Stimulated activated CD4-positive, alpha-beta T cell treated with anti-CD3 and anti-CD28 coated beads, Interleukin-1b, Interleukin-23, amount 100 ng/mL, for 1 hour (primary cell): ENCODE measurements around the gene IMP4.

Experiments
- DNase-seq, 2 donors: peaks; one replicate each; pipeline ENCODE4 v3.0.0-alpha.2; 2020; ENCODE audit warnings: low read depth in 2 of 2

The IMP4 gene

GRCh38 chr2:130377491-130377890, 34.8 kb downstream of the IMP4 start:
- DNase-seq = no peak

DNA sequence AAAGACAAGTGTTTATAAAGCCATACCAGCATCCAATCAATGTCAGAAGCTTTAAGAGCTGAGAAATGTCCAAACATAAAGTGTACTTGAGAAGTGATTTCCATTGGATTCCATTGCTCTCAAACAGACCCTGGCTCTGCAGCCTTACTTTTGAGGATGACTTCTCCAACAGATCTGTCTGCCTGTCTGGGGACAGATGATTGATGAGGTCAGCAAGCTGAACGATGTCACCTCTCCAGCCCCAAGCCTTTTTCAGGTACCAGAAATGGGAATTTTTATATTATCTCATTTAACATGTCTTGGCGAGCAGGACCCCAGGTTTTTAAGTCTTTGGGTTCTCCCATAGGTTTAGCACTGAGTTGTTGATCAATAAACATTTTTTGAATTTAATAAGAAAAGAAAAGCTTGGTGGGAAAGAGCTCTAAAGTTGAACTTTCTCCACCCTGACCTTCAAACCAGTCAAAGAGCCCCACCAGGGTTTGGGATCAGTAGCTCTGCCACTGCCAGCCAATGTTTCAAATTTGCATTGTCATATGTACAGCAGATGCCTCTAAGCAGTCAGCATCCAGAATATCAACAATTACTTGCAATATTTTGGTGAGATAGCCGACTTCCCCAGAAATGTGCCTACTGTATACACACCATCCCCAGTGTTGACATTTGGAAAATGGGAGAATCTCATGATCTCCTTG, 35.7 kb downstream of the IMP4 start:
- no peak for DNase-seq

DNA sequence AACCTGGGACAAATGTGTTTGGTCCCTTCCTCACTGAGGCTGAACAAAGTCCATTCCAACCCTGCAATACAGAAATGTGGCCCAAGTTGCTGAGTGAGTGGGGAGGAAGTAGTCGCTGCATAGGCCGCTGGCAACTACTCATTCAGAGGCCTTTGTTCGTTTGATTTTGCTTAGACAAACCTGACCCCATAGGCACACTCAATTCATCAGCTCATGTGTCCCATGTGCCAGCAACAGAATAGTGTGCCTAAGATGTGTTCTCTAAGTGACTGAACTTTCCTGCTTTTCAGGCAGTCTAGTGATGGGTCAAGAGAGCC, 36.2 kb downstream of the IMP4 start:
- DNase-seq = no peak

GRCh38 chr2:130380096-130380934, 37.6 kb downstream of the IMP4 start:
- no peak for DNase-seq

- no peak for DNase-seq
Observed at GRCh38 chr2:130381145-130381544, 38.4 kb downstream of the IMP4 start.

DNA sequence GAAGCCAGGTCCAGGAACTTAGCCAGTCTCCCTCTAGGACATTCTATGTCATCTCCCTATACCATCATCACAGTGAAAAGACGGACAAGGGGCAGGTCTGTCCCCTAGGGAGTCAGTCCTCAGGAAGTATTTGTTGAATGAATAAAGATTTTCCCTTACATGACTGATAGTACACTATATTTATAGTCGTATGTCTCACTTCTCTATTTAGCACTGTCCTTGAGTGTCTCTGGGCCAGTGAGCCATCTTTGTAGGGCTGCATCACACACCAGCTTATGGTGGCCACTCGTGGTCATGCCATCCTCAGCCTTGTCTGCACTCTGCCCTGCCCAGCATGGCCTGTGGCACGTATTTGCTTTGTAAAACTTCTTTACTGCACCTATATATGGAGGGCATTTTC, 38.9 kb downstream of the IMP4 start:
- DNase-seq = no peak

DNA sequence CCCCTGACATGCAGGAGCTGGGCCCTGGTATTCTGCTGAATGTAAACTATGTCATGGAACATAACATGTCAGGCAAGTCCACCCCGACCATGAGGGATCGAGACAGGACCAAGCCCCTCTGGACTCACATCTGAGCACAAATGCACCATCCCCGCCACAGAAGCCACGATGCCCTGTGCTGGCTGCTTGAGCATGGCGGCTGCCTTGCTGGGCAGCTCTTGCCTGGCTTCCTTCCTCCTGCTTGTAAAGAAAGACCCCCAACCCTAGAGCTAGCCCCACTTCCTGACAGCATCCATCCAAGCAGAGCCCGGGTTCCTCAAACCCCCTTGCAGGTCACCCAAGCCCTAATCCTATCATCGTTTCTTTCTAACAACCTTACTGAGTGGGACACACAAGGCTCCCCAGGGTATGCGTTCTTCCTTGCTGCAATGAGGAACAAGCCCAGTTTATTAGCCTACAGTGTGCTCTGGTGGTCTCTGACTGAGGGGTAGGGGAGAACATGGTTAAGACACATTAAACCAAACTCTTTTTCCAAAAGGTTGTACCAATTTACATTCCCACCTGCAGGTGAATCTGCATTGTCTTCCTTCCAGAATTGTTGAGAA, 39.7 kb downstream of the IMP4 start:
- no peak for DNase-seq

DNA sequence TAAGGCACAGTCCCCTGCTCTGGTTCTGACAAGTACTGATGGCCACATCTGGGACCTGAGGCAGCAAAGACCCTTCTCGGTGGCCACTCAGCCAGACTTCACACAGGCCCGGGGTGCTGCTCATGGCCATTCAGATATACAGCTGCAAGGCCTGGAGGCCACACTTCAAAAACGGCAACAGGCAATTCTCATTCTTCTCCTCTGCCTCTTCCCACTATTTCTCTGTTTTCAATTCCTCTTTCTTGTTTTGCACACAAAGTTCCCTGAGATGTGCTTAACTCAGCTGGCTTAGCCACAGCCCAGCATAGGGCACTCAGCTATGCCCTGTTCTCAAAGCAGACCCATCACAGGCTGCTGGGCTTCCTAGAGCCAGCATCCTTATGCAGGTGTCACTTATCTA, 43.0 kb downstream of the IMP4 start:
- no peak for DNase-seq

- DNase-seq = no peak
Observed at GRCh38 chr2:130387071-130387400, 44.3 kb downstream of the IMP4 start.

DNA sequence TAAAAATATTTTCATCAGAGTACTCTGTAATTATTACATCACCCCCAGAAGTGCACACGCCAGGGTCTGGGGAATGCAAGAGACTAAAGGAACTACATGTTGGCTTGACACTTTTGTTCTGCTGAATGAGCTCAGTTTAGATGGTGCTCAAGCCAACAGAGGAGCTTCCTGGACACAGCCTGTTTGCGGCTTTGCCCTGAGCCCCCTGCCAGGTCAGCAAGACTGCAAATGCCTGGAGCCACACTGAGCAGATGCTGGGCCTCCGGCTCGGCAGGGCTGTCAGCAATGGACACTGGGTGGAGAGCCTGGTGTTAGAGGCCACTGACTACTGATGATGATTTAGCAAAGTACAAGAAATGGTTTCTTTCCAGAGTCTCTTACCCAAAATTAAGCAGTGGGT, 45.1 kb downstream of the IMP4 start:
- DNase-seq = no peak

DNA sequence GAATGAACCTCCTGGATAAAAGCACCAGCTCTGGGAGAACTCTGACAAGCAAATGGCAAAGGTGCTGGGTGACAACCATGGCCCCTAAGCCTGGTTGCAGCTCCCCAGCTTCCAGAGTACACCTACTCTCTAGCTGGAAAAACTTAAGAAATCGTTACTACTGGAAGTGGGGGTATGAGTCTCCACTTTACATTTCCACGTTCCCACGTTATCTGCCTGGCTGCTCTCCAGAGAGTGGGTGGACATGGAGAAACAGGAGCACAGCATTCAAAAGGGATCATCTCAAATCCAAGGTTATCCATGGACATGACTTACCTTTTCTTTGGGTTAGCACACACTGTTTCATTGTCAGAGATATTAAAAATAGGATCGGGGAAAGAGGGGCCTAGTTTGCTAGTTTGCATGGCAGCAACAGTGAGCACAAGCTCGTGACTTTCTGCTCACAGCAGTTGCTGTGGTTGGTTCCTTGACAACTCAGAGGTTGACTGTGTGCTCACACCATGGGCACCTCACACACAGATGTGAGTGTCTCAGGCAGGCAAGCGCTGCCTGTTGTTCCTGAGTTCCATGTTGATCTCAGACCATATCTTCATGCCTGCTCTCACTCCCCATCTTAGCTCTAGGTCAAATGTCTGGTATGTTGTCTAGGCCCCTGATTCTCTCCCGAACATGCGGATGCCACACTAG, 45.7 kb downstream of the IMP4 start:
- no peak for DNase-seq

DNA sequence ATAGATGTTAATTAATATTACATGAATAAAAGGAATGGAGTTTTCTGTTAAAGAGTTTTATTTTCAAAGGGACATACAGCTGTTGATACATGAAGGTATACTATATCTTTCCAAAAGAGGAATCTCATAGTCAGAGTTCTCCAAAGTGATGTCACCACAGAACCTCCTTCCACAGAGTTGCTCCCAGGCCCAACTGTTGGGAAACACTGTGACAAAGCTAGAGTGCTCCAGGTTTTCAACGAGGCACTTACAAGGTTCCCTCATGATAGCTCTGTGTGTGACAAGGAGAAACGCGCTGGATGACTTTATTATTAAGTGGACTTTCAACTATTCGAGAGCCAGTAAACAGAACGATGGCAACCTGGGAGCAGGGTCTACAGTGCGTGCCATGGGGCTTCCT, 46.7 kb downstream of the IMP4 start:
- no peak for DNase-seq

- no peak for DNase-seq
Observed at GRCh38 chr2:130389783-130390182, 47.1 kb downstream of the IMP4 start.

DNA sequence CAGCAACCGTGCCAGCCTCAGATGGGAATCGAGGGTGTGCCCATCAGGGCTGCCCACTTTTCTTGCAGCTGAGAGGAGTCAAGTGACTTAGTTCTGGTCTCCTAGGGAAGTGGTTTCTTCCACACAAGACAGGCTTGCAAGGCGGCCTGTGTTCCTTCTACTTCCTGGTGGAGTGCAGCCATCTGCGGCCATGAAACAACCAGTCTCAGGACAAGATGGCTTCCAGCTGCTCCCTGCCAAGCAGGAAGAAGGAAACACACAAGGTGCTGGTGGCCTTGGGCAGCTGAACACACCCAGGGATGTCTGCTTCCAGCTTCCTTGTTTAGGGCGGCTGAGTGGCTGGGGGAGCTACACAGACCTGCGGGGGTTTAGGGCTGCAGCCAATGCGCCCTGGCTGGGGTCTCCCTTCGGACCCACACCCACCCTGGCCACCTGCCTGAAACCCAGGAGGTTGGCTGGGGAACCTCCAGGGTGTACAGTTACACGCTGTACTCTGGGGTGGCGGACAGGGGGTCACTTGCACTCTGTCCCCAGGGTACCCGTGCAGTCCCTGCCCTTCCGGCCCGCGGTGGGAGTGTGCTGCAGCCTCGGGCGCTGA, 47.9 kb downstream of the IMP4 start:
- no peak for DNase-seq

- DNase-seq = peak in 1 of 2 donors; percentile 44
Observed at GRCh38 chr2:130391058-130391871, 48.6 kb downstream of the IMP4 start.

GRCh38 chr2:130391872-130392670, 49.4 kb downstream of the IMP4 start:
- DNase-seq = no peak

GRCh38 chr2:130393318-130393910, 50.7 kb downstream of the IMP4 start:
- no peak for DNase-seq
